ENCODE results near the gene N4BP2L2. TPM values are rescaled to one million over a fixed set of nuclear protein-coding genes. Genes with fewer than 3 reads are reported as not detected.

Gene N4BP2L2
- total and polyA plus RNA-seq, 9 of the 15 experiments (the other 6 are each of a cell fraction or from before 2014, with no cell fraction given): 33.9 to 76.4 (median 48.7) TPM

DNA sequence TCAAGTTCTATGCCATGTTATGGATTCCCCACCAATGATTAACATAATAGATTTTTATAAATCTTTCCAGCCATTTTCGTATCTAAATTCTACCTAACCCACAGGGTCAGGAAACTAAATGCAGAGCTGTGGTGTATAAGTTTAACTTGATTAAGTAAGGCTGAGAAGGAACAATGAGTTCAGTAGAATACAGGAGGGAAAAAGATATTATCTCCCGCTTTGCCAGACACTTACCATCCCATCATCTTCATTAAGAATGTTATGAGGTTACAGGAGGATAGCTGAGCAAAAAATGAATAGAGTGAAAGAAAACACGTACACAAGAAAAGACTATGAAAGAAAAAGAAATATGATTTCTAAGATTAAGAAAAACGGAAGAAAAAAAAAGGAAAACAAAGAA is 27.1 kb downstream of the N4BP2L2 start:
- POLR2A ChIA-PET: no interaction called here
- no TSS peak for BruUV-seq (replicated peaks)
- 91% methylated on average over 4 of the region's 4 CpGs for WGBS (ENCODE audit: insufficient coverage, low coverage, missing lambda C conversion rate)

DNA sequence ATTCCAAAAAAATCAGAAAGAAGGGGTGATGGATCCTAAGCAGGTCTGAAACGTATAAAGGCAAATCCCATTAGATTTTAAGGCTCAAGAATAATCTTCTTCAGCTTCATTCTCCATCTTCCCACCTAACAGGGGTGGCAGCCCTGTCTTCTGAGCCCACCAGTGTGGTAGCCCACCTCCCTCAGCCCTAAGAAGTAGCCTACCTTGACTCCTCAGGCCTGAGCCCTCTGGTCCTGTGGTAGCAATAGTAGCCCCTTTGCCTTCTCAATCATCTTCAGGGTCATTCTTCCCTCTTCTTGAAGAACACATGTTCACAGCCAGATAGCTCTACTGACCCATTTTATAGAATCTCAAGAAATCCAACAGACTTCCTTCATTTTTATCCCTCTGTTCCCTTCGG is 33.7 kb downstream of the N4BP2L2 start:
- Histone ChIP-seq H3K4me3 (no peak overlapping the region), H3K9me1 (ENCODE audit: control insufficient read depth, insufficient read depth, low read length) (no peaks in the 10 kb centered on the region), H3K9me3 (replicated peaks; ENCODE audit: control insufficient read depth, insufficient read depth, low read depth, low read length) (no peaks in the 10 kb centered on the region), H3K9ac (ENCODE audit: insufficient read depth in 1 of 2, low read depth in 2 of 2, low read length in 2 of 2) (no peak overlapping the region), H3K4me1 (replicated peaks in 1 of 2; ENCODE audit: control insufficient read depth in 2 of 2, insufficient read depth in 2 of 2, low read length in 2 of 2) (peaks cover 0 to 1% of the 10 kb centered on the region in 2 experiments; a peak in 1 of 5 replicates), H3K4me2 (ENCODE audit: insufficient read depth, low read length) (no peak overlapping the region), H3K27ac (ENCODE audit: extremely low read depth, low read depth, low read length) (no peak overlapping the region), H3K27me3 (ENCODE audit: control insufficient read depth in 2 of 2, insufficient read depth in 2 of 2, low read length in 2 of 2) (no peaks in the 10 kb centered on the region), H3K79me2 (ENCODE audit: control insufficient read depth, insufficient read depth, low read length) (no peaks in the 10 kb centered on the region), H3K36me3 (ENCODE audit: control insufficient read depth, insufficient read depth, low read length) (peaks cover 16% of the 10 kb centered on the region; the same call in 1 of the 3 replicates), H2AFZ (ENCODE audit: low read depth, low read length) (no peak overlapping the region), H4K20me1 (replicated peaks; ENCODE audit: control insufficient read depth, insufficient read depth, low read length) (no peaks in the 10 kb centered on the region)
- no peak for TF ChIP-seq ZNF79 (CRISPR knock-in tag; IDR thresholded peaks at IDR 0.05; ENCODE audit: low read depth)
- TF ChIP-seq RCOR1 (IDR thresholded peaks at IDR 0.05; ENCODE audit: borderline replicate concordance in 1 of 2, low read depth in 2 of 2, low read length in 2 of 2): no peak
- no peak for TF ChIP-seq ZNF668 (CRISPR knock-in tag; IDR thresholded peaks at IDR 0.05)
- no peak for TF ChIP-seq ZNF12 (CRISPR knock-in tag; IDR thresholded peaks at IDR 0.05)
- TF ChIP-seq, protein P1, sequence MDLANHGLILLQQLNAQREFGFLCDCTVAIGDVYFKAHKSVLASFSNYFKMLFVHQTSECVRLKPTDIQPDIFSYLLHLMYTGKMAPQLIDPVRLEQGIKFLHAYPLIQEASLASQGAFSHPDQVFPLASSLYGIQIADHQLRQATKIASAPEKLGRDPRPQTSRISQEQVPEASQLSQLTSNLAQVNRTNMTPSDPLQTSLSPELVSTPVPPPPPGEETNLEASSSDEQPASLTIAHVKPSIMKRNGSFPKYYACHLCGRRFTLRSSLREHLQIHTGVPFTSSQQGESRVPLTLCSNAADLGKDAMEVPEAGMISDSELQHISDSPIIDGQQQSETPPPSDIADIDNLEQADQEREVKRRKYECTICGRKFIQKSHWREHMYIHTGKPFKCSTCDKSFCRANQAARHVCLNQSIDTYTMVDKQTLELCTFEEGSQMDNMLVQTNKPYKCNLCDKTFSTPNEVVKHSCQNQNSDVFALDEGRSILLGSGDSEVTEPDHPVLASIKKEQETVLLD (IDR thresholded peaks at IDR 0.05): no peak
- TF ChIP-seq, protein P2, sequence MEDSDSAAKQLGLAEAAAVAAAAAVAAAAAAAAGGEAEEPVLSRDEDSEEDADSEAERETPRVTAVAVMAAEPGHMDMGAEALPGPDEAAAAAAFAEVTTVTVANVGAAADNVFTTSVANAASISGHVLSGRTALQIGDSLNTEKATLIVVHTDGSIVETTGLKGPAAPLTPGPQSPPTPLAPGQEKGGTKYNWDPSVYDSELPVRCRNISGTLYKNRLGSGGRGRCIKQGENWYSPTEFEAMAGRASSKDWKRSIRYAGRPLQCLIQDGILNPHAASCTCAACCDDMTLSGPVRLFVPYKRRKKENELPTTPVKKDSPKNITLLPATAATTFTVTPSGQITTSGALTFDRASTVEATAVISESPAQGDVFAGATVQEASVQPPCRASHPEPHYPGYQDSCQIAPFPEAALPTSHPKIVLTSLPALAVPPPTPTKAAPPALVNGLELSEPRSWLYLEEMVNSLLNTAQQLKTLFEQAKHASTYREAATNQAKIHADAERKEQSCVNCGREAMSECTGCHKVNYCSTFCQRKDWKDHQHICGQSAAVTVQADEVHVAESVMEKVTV (CRISPR knock-in tag; IDR thresholded peaks at IDR 0.05): no peak
- TF ChIP-seq TAL1 (IDR thresholded peaks at IDR 0.05): no peak
- no peak for TF ChIP-seq ZNF699 (CRISPR knock-in tag; IDR thresholded peaks at IDR 0.05; ENCODE audit: insufficient replicate concordance)
- TF ChIP-seq SNRNP70 (optimal IDR thresholded peaks at IDR 0.05; ENCODE audit: low read depth, low read length): no peak
- no peak for TF ChIP-seq MTA2 (IDR thresholded peaks at IDR 0.05; ENCODE audit: low read depth)
- no peak for TF ChIP-seq STAT5A (IDR thresholded peaks at IDR 0.05; ENCODE audit: borderline replicate concordance, low read length)
- CTCF ChIA-PET (ENCODE audit: low intra/inter-chr PET ratio): no interaction called here
- no TSS peak for BruUV-seq (replicated peaks)
- FAIRE-seq (no peak), ATAC-seq (no peak), DNase-seq (ENCODE audit: extremely low read depth in 1 of 4, low spot score in 3 of 4) (no peak)
- POLR2A ChIA-PET: interaction anchor here (0.6 kb wide), 1 partner anchor 127 kb away, joined by 3 read pairs; no protein-coding TSS in a partner anchor
- 86% methylated on average over 2 of the region's 2 CpGs for WGBS (ENCODE audit: insufficient coverage, low coverage, missing lambda C conversion rate)
- in situ Hi-C loops (cut with MboI) (no loop called here), intact Hi-C loops (cut with micrococcal nuclease) (no loop called here)

More for the DNA sequence above, 27.1 kb downstream of the N4BP2L2 start:
- intact Hi-C loops (cut with micrococcal nuclease) (no loop called here), in situ Hi-C loops (cut with MboI) (no loop called here)
- no peak overlapping the region for H3K9ac ChIP-seq (ENCODE audit: insufficient read depth in 1 of 2, low read depth in 2 of 2, low read length in 2 of 2)
- ATAC-seq (no peak), DNase-seq (ENCODE audit: extremely low read depth in 1 of 4, low spot score in 3 of 4) (no peak), FAIRE-seq (no peak)
- H3K4me3 ChIP-seq: no peak overlapping the region
- no peak overlapping the region for H3K27ac ChIP-seq (ENCODE audit: extremely low read depth, low read depth, low read length)
- no peaks in the 10 kb centered on the region for H4K20me1 ChIP-seq (replicated peaks; ENCODE audit: control insufficient read depth, insufficient read depth, low read length)
- H3K9me3 ChIP-seq (replicated peaks; ENCODE audit: control insufficient read depth, insufficient read depth, low read depth, low read length): no peaks in the 10 kb centered on the region
- no peaks in the 10 kb centered on the region; the same call in 2 of the 3 replicates for H3K79me2 ChIP-seq (ENCODE audit: control insufficient read depth, insufficient read depth, low read length)
- no peak for TF ChIP-seq TCF7 (IDR thresholded peaks at IDR 0.05; ENCODE audit: borderline replicate concordance)
- no peak for TF ChIP-seq ETV6 (IDR thresholded peaks at IDR 0.05; ENCODE audit: borderline replicate concordance in 1 of 2, low read depth in 2 of 2, low read length in 1 of 2)
- TF ChIP-seq ETV6 (CRISPR knock-in tag; IDR thresholded peaks at IDR 0.05; ENCODE audit: borderline replicate concordance): no peak
- H3K4me2 ChIP-seq (ENCODE audit: insufficient read depth, low read length): no peak overlapping the region
- no peaks in the 10 kb centered on the region for H3K4me1 ChIP-seq (replicated peaks in 1 of 2; ENCODE audit: control insufficient read depth in 2 of 2, insufficient read depth in 2 of 2, low read length in 2 of 2)
- H3K36me3 ChIP-seq (ENCODE audit: control insufficient read depth, insufficient read depth, low read length): peaks cover 33% of the 10 kb centered on the region; the same call in 1 of the 3 replicates
- CTCF ChIA-PET (ENCODE audit: low intra/inter-chr PET ratio): no interaction called here
- no peaks in the 10 kb centered on the region for H3K27me3 ChIP-seq (ENCODE audit: control insufficient read depth in 2 of 2, insufficient read depth in 2 of 2, low read length in 2 of 2)
- H3K9me1 ChIP-seq (ENCODE audit: control insufficient read depth, insufficient read depth, low read length): no peaks in the 10 kb centered on the region
- no peak overlapping the region for H2AFZ ChIP-seq (ENCODE audit: low read depth, low read length)
